Thyroid gland (tissue), 4 donors: ENCODE data around the gene AGT. TPM values are rescaled to one million over a fixed set of nuclear protein-coding genes. Genes with fewer than 3 reads are reported as not detected.

Experiments
- DNase-seq, 2 donors: peaks; one replicate each; pipeline ENCODE4 v3.0.0-alpha.2; 2019
- H3K27ac ChIP-seq, 3 donors: fragments of 200-600 bp; sonication (generic); 1 replicate in 2 of 3; 2 replicates in 1 of 3; pipeline ENCODE4 v1.5.1; 2016 to 2019; ENCODE audit warnings: mild to moderate bottlenecking in 1 of 3, moderate library complexity in 1 of 3
- H3K27me3 ChIP-seq: fragments of 200-600 bp; sonication (generic); one replicate; pipeline ENCODE4 v1.5.1; 2019
- H3K36me3 ChIP-seq, 2 donors: fragments of 200-600 bp; sonication (generic); one replicate each; pipeline ENCODE4 v1.5.1; 2016 to 2019
- H3K4me1 ChIP-seq, 2 donors: fragments of 200-600 bp; sonication (generic); one replicate each; pipeline ENCODE4 v1.5.1; 2017 to 2019
- H3K4me3 ChIP-seq, 3 donors: fragments of 200-600 bp; sonication (generic); replicated peaks in 1 of 3; 1 replicate in 2 of 3; 2 replicates in 1 of 3; pipeline ENCODE4 v1.5.1; 2016; ENCODE audit warnings: mild to moderate bottlenecking in 1 of 3
- H3K9me3 ChIP-seq: fragments of 200-600 bp; sonication (generic); one replicate; pipeline ENCODE4 v1.5.1; 2017
- CTCF ChIP-seq, 6 experiments: fragments of 200-600 bp in 3 of 6; fragments of 450-650 bp in 3 of 6; sonication (generic) in 3 of 6; IDR thresholded peaks; one replicate each; pipeline ENCODE4 v1.5.1; 2016 to 2019; ENCODE audit warnings: antibody characterized with exemption in 6 of 6, mild to moderate bottlenecking in 2 of 6, inconsistent platforms in 1 of 6, moderate library complexity in 1 of 6
- POLR2A ChIP-seq, 2 donors: fragments of 450-650 bp; IDR thresholded peaks; one replicate each; pipeline ENCODE4 v1.6.1; 2017; ENCODE audit warnings: antibody characterized with exemption in 2 of 2, mild to moderate bottlenecking in 2 of 2, moderate library complexity in 1 of 2
- WGBS, 2 donors: methylation state at CpG; one replicate each; pipeline ENCODE4 v1.1.5; 2017; 5-methylcytosine and 5-hydroxymethylcytosine counted together
- intact Hi-C: fragments of 100-400 bp; cut with DNase I; formaldehyde crosslinking; loops from one replicate; pipeline ENCODE4 v1.15.1; 2023
- total RNA-seq, 4 donors: library from RNA; depleted of rRNA; stranded (reverse); fragments of >200 nt; gene quantifications; one replicate each; pipeline ENCODE4 v1.2.3, GENCODE V29; 2016

AGT gene
- total RNA-seq, 4 donors from 2014 or later: 4.0 to 14.4 (median 8.7) TPM

GRCh38 chr1:230713547-230713914, 391 bp downstream of the AGT start:
- DNase-seq: no peak
- H3K4me3 ChIP-seq: no peak overlapping the region
- no peak for TF ChIP-seq CTCF (IDR thresholded peaks at IDR 0.05)
- TF ChIP-seq POLR2A (IDR thresholded peaks at IDR 0.05): no peak
- 88 to 90% methylated on average over 8 of the region's 8 CpGs for WGBS, 2 donors
- H3K9me3 ChIP-seq: no peaks in the 10 kb centered on the region
- H3K27ac ChIP-seq: peak overlapping the region in 1 of 3 donors; percentile 18
- H3K27me3 ChIP-seq: no peaks in the 10 kb centered on the region
- intact Hi-C loops: no loop called here
- H3K4me1 ChIP-seq: peaks cover 0 to 7% of the 10 kb centered on the region in 2 donors
- no peaks in the 10 kb centered on the region for H3K36me3 ChIP-seq

DNA sequence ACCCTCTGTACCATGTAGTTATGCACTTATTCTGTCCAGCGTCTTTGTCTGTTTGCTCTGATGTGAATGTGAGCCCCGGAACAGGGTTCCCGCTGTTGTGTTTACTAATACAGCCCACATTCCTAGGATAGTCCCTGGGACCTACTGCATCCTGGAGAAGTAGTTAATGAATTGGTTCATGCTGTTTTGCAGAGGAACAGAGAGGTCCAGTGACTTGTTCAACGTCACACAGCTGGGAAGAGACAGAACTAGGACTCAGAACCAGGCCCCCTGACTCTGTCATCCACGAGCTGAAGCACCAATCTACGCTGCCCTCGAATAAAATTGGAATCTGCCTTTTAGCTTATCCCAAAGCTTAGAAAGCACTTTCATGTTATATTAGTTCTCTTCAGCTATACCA, 784 bp downstream of the AGT start:
- Histone ChIP-seq H3K9me3 (no peaks in the 10 kb centered on the region), H3K4me3 (no peak overlapping the region), H3K27me3 (no peaks in the 10 kb centered on the region), H3K4me1 (peaks cover 0 to 7% of the 10 kb centered on the region in 2 donors), H3K36me3 (no peaks in the 10 kb centered on the region), H3K27ac (no peak overlapping the region)
- intact Hi-C loops: no loop called here
- DNase-seq: no peak
- WGBS, 2 donors: 81 to 83% methylated on average over 7 of the region's 7 CpGs
- TF ChIP-seq POLR2A (IDR thresholded peaks at IDR 0.05): no peak
- TF ChIP-seq CTCF (IDR thresholded peaks at IDR 0.05): no peak

GRCh38 chr1:230712470-230712942, 1.4 kb downstream of the AGT start:
- Histone ChIP-seq H3K4me1 (peaks cover 0 to 7% of the 10 kb centered on the region in 2 donors), H3K27me3 (no peaks in the 10 kb centered on the region), H3K4me3 (no peak overlapping the region), H3K36me3 (no peaks in the 10 kb centered on the region), H3K27ac (no peak overlapping the region), H3K9me3 (no peaks in the 10 kb centered on the region)
- intact Hi-C loops: no loop called here
- WGBS, 2 donors: 89 to 93% methylated on average over 17 of the region's 17 CpGs
- TF ChIP-seq POLR2A (IDR thresholded peaks at IDR 0.05) (no peak), CTCF (IDR thresholded peaks at IDR 0.05) (no peak)
- no peak for DNase-seq

DNA sequence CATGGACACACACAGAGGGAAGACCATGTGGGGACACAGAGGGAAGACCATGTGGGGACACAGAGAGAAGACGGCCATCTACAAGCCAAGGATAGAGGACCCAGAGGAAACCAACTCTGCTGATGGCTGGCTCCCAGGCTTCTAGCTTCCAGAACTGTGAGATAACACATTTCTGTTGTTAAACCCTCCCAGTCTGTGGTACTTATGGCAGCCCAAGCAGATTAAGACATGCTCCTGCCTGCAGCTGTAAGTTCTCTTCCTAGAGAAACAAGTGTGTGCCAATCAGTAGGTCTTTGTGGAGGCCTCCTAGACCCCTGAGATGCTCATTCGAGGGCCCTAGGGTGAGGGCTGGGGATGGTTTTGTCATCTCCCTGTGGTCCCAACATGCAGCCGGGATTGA, 2.7 kb downstream of the AGT start:
- no peak for TF ChIP-seq CTCF (IDR thresholded peaks at IDR 0.05)
- no peak for TF ChIP-seq POLR2A (IDR thresholded peaks at IDR 0.05)
- Histone ChIP-seq H3K9me3 (no peaks in the 10 kb centered on the region), H3K36me3 (no peaks in the 10 kb centered on the region), H3K4me1 (peaks cover 0 to 7% of the 10 kb centered on the region in 2 donors), H3K4me3 (no peak overlapping the region), H3K27ac (no peak overlapping the region), H3K27me3 (no peaks in the 10 kb centered on the region)
- intact Hi-C loops: no loop called here
- no peak for DNase-seq
- WGBS, 2 donors: 83 to 93% methylated on average over 3 of the region's 3 CpGs

- intact Hi-C loops: no loop called here
These were observed 3.4 kb downstream of the AGT start for GRCh38 chr1:230710543-230710904.

More at GRCh38 chr1:230710543-230710904, 3.4 kb downstream of the AGT start:
- no peaks in the 10 kb centered on the region for H3K27me3 ChIP-seq
- 87 to 96% methylated on average over 3 to 8 of the region's 8 CpGs for WGBS, 2 donors
- no peak overlapping the region for H3K4me3 ChIP-seq
- H3K27ac ChIP-seq: no peak overlapping the region
- TF ChIP-seq CTCF (IDR thresholded peaks at IDR 0.05): no peak
- TF ChIP-seq POLR2A (IDR thresholded peaks at IDR 0.05): no peak
- H3K9me3 ChIP-seq: no peaks in the 10 kb centered on the region
- H3K4me1 ChIP-seq: peaks cover 0 to 7% of the 10 kb centered on the region in 2 donors
- H3K36me3 ChIP-seq: no peaks in the 10 kb centered on the region
- no peak for DNase-seq
